A673 (cell line): Measurements from ENCODE around the gene ERC1. TPM values are rescaled to one million over a fixed set of nuclear protein-coding genes. Genes with fewer than 3 reads are reported as not detected.

Experiments used
- BruUV-seq: library from RNA; stranded (reverse); fragments of 400-500 nt; replicated peaks from 2 replicates; lab custom pipeline; 2021; lab: Mats Ljungman, UMichigan
- CTCF ChIA-PET: fragments of 300-600 bp; sonication (Branson Sonifier 250); formaldehyde crosslinking; loops from one replicate; lab custom pipeline; 2022; ENCODE audit warnings: antibody characterized with exemption; lab: Charles Lee
- POLR2A ChIA-PET: fragments of 300-600 bp; sonication (Branson Sonifier 250); formaldehyde crosslinking; loops from one replicate; lab custom pipeline; 2022; ENCODE audit warnings: antibody characterized with exemption; ENCODE audit not compliant: low non-redundant PET; lab: Charles Lee
- DNase-seq: peaks from one replicate; pipeline ENCODE4 v3.0.0-alpha.2; 2015; ENCODE audit warnings: low spot score
- H3K27ac ChIP-seq: fragments of 200-600 bp; sonication (generic); 2 replicates; pipeline ENCODE4 v1.5.1; 2016; ENCODE audit warnings: mixed run types, low read depth, mild to moderate bottlenecking, mixed read lengths, antibody characterized with exemption, low read length; ENCODE audit not compliant: poor library complexity, severe bottlenecking
- H3K27me3 ChIP-seq: fragments of 200-600 bp; sonication (generic); replicated peaks from 2 replicates; pipeline ENCODE4 v1.6.1; 2017; ENCODE audit warnings: mixed run types, low read depth, mild to moderate bottlenecking, mixed read lengths, antibody characterized with exemption, low read length; ENCODE audit not compliant: insufficient read depth, poor library complexity
- H3K36me3 ChIP-seq: fragments of 200-600 bp; sonication (generic); 2 replicates; pipeline ENCODE4 v1.6.1; 2016; ENCODE audit warnings: mixed run types, mild to moderate bottlenecking, mixed read lengths, antibody characterized with exemption, low read length; ENCODE audit not compliant: insufficient read depth, poor library complexity, severe bottlenecking
- H3K4me1 ChIP-seq: fragments of 200-600 bp; sonication (generic); 2 replicates; pipeline ENCODE4 v1.6.1; 2017; ENCODE audit warnings: mixed run types, mild to moderate bottlenecking, mixed read lengths, antibody characterized with exemption, low read length; ENCODE audit not compliant: insufficient read depth, poor library complexity, severe bottlenecking
- H3K4me3 ChIP-seq: fragments of 200-600 bp; sonication (generic); 2 replicates; pipeline ENCODE4 v1.5.1; 2016; ENCODE audit warnings: low read depth, mixed run types, mild to moderate bottlenecking, mixed read lengths, low read length; ENCODE audit not compliant: poor library complexity, severe bottlenecking
- H3K9me3 ChIP-seq: fragments of 200-600 bp; sonication (generic); 2 replicates; pipeline ENCODE4 v1.6.1; 2016; ENCODE audit warnings: mixed run types, low read depth, mild to moderate bottlenecking, mixed read lengths, antibody characterized with exemption, low read length; ENCODE audit not compliant: poor library complexity, severe bottlenecking
- CTCF ChIP-seq: fragments of 300-800, 200-600 bp; sonication (generic); conservative IDR thresholded peaks from 2 replicates; pipeline ENCODE4 v1.5.1; 2017; ENCODE audit warnings: low read depth, mild to moderate bottlenecking, antibody characterized with exemption, low read length, moderate library complexity, mixed read lengths
- EZH2 ChIP-seq: fragments of 200-600 bp; sonication (generic); IDR thresholded peaks from 2 replicates; pipeline ENCODE4 v1.6.1; 2017; ENCODE audit warnings: borderline replicate concordance, low read depth, mild to moderate bottlenecking, mixed read lengths, antibody characterized with exemption, low read length; ENCODE audit not compliant: poor library complexity, severe bottlenecking
- intact Hi-C: fragments of 100-400 bp; cut with micrococcal nuclease; formaldehyde crosslinking; loops from one replicate; pipeline ENCODE4 v1.10.0; 2022; ENCODE audit not compliant: unreplicated experiment
- total RNA-seq: library from RNA; stranded (reverse); gene quantifications from 2 replicates; pipeline ENCODE4 v1.2.3, GENCODE V29; 2021

ERC1 gene
- total RNA-seq, 1 experiment from 2014 or later: 60.7 TPM

GRCh38 chr12:1369460-1369859 is 378.4 kb downstream of the ERC1 start:
- peak overlapping the region; percentile 3 for H3K27ac ChIP-seq
- POLR2A ChIA-PET: no interaction called here

GRCh38 chr12:1369938-1370500 is 379.0 kb downstream of the ERC1 start:
- BruUV-seq: no TSS peak
- no peak for TF ChIP-seq CTCF
- TF ChIP-seq EZH2: no peak
- H3K27ac ChIP-seq: peak overlapping the region; percentile 3
- intact Hi-C loops: no loop called here
- peak; percentile 34 for DNase-seq
- POLR2A ChIA-PET: no interaction called here
- CTCF ChIA-PET: interaction anchor here (0.7 kb wide), 1 partner anchor 252 kb away, joined by 3 read pairs; no protein-coding TSS in a partner anchor
- H3K4me1 ChIP-seq: peaks cover 52% of the 10 kb centered on the region
- H3K27me3 ChIP-seq: no peaks in the 10 kb centered on the region
- no peak overlapping the region for H3K4me3 ChIP-seq
- no peaks in the 10 kb centered on the region for H3K9me3 ChIP-seq
- H3K36me3 ChIP-seq: no peaks in the 10 kb centered on the region

More at GRCh38 chr12:1369460-1369859, 378.4 kb downstream of the ERC1 start:
- TF ChIP-seq EZH2 (no peak), CTCF (no peak)
- BruUV-seq: no TSS peak
- no peaks in the 10 kb centered on the region for H3K9me3 ChIP-seq
- no peaks in the 10 kb centered on the region for H3K36me3 ChIP-seq
- no peaks in the 10 kb centered on the region for H3K27me3 ChIP-seq
- DNase-seq: no peak
- H3K4me3 ChIP-seq: no peak overlapping the region
- intact Hi-C loops: no loop called here
- CTCF ChIA-PET: no interaction called here
- H3K4me1 ChIP-seq: peaks cover 47% of the 10 kb centered on the region

- no peak for TF ChIP-seq EZH2
- TF ChIP-seq CTCF: no peak
- H3K36me3 ChIP-seq: no peaks in the 10 kb centered on the region
- BruUV-seq: no TSS peak
- ChIA-PET POLR2A (no interaction called here), CTCF (no interaction called here)
- peak; percentile 90 for DNase-seq
- H3K9me3 ChIP-seq: no peaks in the 10 kb centered on the region
- H3K4me3 ChIP-seq: no peak overlapping the region
- H3K27ac ChIP-seq: peak overlapping the region; percentile 62
- intact Hi-C loops: no loop called here
- no peaks in the 10 kb centered on the region for H3K27me3 ChIP-seq
- peaks cover 32% of the 10 kb centered on the region for H3K4me1 ChIP-seq
Measured at GRCh38 chr12:1373901-1374735, 383.1 kb downstream of the ERC1 start.
